ENCODE results near the gene NTN1. TPM values are rescaled to one million over a fixed set of nuclear protein-coding genes. Genes with fewer than 3 reads are reported as not detected.

Gene NTN1
- total RNA-seq, 1 experiment from 2014 or later, result 17.7 TPM

DNA sequence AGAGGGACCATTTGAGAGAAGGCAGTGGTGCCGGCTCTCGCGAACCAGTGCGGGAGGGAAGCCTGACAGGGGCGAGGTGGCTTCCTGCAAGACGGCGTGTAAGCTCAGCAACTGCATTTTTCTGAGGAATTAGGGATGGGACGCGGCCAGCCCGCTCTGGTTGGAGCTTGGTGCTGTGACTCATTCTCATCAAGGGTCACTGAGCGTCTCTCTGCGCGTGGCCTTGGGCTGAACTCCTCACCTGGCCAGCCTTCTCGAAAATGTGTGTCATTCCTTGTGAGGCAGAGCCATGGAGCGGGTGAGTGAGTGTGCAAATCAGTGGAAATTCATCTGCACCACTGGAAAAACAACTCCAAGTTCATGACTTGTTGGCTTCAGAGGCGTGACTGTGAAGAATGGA is 52.8 kb downstream of the NTN1 start:
- H3K9me2 ChIP-seq (ENCODE audit: insufficient read depth), result no peaks in the 10 kb centered on the region
- peak overlapping the region; percentile 59 for H3K27ac ChIP-seq
- no TSS peak for BruUV-seq (replicated peaks)
- H3K4me2 ChIP-seq, result peak overlapping the region; percentile 36; the same call in 1 of the 2 replicates
- TF ChIP-seq CTCF (conservative IDR thresholded peaks at IDR 0.05) (no peak), EZH2 (IDR thresholded peaks at IDR 0.05; ENCODE audit: low read depth) (no peak)
- no peak overlapping the region for H2AFZ ChIP-seq
- H3F3A ChIP-seq (ENCODE audit: insufficient read depth, low read depth), result no peaks in the 10 kb centered on the region
- POLR2A ChIA-PET (ENCODE audit: unreplicated experiment), result interaction anchor here (0.6 to 0.8 kb wide), 2 partner anchors 10 to 23 kb away, joined by 3 to 7 read pairs; no protein-coding TSS in a partner anchor
- H3K36me3 ChIP-seq (ENCODE audit: low read depth), result no peaks in the 10 kb centered on the region
- H3K4me3 ChIP-seq, result no peak overlapping the region
- intact Hi-C loops (cut with micrococcal nuclease; ENCODE audit: unreplicated experiment), result loop anchor here (1.0 to 5.0 kb wide), 3 partner anchors 24 to 123 kb away; partner anchors contain the start of gene NTN1
- peaks cover 6% of the 10 kb centered on the region; the same call in 1 of the 2 replicates for H3K4me1 ChIP-seq (replicated peaks; ENCODE audit: insufficient read depth)
- no peaks in the 10 kb centered on the region for H3K9me3 ChIP-seq (ENCODE audit: insufficient read depth, low read depth)
- no peaks in the 10 kb centered on the region for H3K27me3 ChIP-seq (ENCODE audit: insufficient read depth, low read depth)
- CTCF ChIA-PET, result interaction anchor here (0.6 to 0.7 kb wide), 3 partner anchors 45 to 1042 kb away, joined by 3 to 4 read pairs (median 3); no protein-coding TSS in a partner anchor
- DNase-seq, result peak; percentile 76 to 88
- no peaks in the 10 kb centered on the region for H3K79me2 ChIP-seq (ENCODE audit: low read depth)
- H4K20me1 ChIP-seq (ENCODE audit: insufficient read depth), result no peaks in the 10 kb centered on the region

- intact Hi-C loops (cut with micrococcal nuclease; ENCODE audit: unreplicated experiment), result no loop called here
- Histone ChIP-seq H3K36me3 (ENCODE audit: low read depth) (no peaks in the 10 kb centered on the region), H3K4me1 (replicated peaks; ENCODE audit: insufficient read depth) (no peaks in the 10 kb centered on the region), H3K27me3 (ENCODE audit: insufficient read depth, low read depth) (no peaks in the 10 kb centered on the region), H3K79me2 (ENCODE audit: low read depth) (no peaks in the 10 kb centered on the region), H3K27ac (no peak overlapping the region), H3K4me2 (no peak overlapping the region), H3K9me2 (ENCODE audit: insufficient read depth) (no peaks in the 10 kb centered on the region), H4K20me1 (ENCODE audit: insufficient read depth) (no peaks in the 10 kb centered on the region), H3K9me3 (ENCODE audit: insufficient read depth, low read depth) (no peaks in the 10 kb centered on the region), H3K4me3 (no peak overlapping the region), H2AFZ (no peak overlapping the region), H3F3A (ENCODE audit: insufficient read depth, low read depth) (no peaks in the 10 kb centered on the region)
- POLR2A ChIA-PET (ENCODE audit: unreplicated experiment), result no interaction called here
- BruUV-seq (replicated peaks), result no TSS peak
- CTCF ChIA-PET, result no interaction called here
- TF ChIP-seq CTCF (conservative IDR thresholded peaks at IDR 0.05) (no peak), EZH2 (IDR thresholded peaks at IDR 0.05; ENCODE audit: low read depth) (no peak)
- DNase-seq, result no peak
These were observed 58.3 kb downstream of the NTN1 start for GRCh38 chr17:9079461-9080103.

- no TSS peak for BruUV-seq (replicated peaks)
- Histone ChIP-seq H3K36me3 (ENCODE audit: low read depth) (no peaks in the 10 kb centered on the region), H2AFZ (no peak overlapping the region), H3K4me2 (no peak overlapping the region), H3F3A (ENCODE audit: insufficient read depth, low read depth) (no peaks in the 10 kb centered on the region), H3K27me3 (ENCODE audit: insufficient read depth, low read depth) (no peaks in the 10 kb centered on the region), H4K20me1 (ENCODE audit: insufficient read depth) (no peaks in the 10 kb centered on the region), H3K27ac (no peak overlapping the region), H3K9me2 (ENCODE audit: insufficient read depth) (no peaks in the 10 kb centered on the region), H3K9me3 (ENCODE audit: insufficient read depth, low read depth) (no peaks in the 10 kb centered on the region), H3K4me1 (replicated peaks; ENCODE audit: insufficient read depth) (no peaks in the 10 kb centered on the region), H3K4me3 (no peak overlapping the region), H3K79me2 (ENCODE audit: low read depth) (no peaks in the 10 kb centered on the region)
- no peak for DNase-seq
- intact Hi-C loops (cut with micrococcal nuclease; ENCODE audit: unreplicated experiment), result no loop called here
- POLR2A ChIA-PET (ENCODE audit: unreplicated experiment), result no interaction called here
- CTCF ChIA-PET, result no interaction called here
- TF ChIP-seq CTCF (conservative IDR thresholded peaks at IDR 0.05), result no peak
- no peak for TF ChIP-seq EZH2 (IDR thresholded peaks at IDR 0.05; ENCODE audit: low read depth)
These were observed 59.1 kb downstream of the NTN1 start for GRCh38 chr17:9080296-9080914.

All from PC-9 (cell line).